HG03060 (cell line): ENCODE data around the gene SETD2.

Experiments
- ATAC-seq: cut with Tn5 transposase; IDR thresholded peaks from one replicate; pipeline ENCODE4 v1.9.1; 2021; ENCODE audit warnings: low read depth, moderate number of reproducible peaks; ENCODE audit not compliant: unreplicated experiment

The SETD2 gene

DNA sequence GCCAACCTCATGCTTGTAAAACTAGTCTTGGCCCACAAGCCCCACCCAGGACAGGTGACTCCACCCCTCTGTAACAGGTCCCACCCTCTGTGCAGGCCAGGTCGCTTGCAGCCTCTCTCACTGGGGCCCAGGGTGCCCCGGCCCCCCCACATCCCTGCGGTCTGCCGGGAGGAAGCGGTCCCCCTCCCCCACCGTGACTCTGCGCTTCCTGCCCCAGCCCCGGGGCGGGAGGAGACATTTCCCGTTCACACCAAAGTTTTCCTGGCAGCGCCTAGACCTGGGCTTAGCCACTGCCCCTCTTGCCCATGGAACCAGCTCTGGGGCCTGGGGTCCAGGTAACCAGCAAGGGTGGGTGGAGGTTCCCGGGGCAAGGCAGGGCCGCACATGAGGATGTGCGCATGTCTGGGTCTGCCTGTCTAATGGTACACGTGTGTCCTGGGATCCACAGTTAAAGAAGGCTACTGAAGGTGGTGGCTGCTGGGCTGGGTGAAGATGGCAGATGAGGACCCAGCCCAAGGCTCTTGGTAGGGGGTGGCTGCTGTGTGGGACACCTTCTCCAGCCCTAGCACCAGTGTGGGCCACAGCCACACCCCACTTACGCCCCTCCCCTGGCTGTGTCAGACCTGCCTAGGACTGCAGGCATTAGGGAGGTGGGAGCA is 176.0 kb downstream of the SETD2 start:
- no peak for ATAC-seq

GRCh38 chr3:46987319-46987742 is 176.6 kb downstream of the SETD2 start:
- ATAC-seq, result no peak

- ATAC-seq, result no peak
Measured at GRCh38 chr3:46986782-46987310, 177.1 kb downstream of the SETD2 start.

DNA sequence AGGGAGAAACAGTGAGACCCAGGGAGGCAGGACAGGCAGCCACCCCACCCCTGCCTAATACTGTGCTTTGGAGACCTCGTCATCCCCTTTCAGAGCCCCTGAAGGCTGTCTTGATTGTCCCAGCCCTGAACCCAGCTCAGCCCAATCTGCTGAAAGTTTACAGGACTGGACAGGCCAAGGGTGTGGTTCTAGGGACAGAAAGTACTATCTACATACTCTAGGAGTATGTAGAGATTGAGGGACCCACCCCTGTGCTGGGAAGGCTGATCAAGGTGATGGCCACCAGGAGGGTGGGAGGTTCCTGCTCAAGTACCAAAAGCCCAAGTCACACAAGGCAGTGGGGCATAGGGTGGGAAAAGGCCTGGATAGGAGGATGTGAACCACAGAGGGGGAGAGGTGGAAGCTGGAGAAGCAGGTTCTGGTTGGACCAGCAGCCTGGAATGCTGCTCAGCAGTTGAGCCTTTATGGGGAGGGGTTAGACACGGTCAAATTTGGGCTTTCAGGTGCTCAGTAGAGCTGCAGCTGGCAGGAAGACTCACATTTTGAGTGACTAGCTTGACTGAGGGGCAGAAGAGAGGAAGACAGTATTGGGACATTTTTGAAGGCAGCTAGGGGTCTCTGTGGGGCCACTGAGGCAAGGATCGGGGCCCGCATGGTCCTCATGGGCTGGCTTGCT is 177.7 kb downstream of the SETD2 start:
- no peak for ATAC-seq

DNA sequence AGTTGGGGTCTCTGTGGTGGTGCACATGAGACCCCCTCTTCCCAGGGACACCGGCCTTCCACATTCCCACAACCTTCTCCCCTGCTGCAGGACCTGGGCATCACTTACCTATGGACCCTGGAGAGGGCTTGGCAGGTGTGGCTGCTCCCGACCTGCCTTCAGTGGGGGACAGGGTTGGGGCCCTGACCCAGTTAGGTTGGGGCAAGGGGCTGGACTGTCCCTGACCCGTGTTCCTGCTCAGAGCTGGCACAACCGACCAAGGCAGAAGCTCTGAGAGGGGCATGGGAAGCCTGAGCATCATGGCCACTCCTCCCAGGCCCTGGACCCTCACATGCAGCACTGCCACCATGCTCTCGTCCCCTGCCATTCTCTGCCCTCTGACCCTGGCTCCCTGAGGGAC is 178.3 kb downstream of the SETD2 start:
- ATAC-seq, result no peak

DNA sequence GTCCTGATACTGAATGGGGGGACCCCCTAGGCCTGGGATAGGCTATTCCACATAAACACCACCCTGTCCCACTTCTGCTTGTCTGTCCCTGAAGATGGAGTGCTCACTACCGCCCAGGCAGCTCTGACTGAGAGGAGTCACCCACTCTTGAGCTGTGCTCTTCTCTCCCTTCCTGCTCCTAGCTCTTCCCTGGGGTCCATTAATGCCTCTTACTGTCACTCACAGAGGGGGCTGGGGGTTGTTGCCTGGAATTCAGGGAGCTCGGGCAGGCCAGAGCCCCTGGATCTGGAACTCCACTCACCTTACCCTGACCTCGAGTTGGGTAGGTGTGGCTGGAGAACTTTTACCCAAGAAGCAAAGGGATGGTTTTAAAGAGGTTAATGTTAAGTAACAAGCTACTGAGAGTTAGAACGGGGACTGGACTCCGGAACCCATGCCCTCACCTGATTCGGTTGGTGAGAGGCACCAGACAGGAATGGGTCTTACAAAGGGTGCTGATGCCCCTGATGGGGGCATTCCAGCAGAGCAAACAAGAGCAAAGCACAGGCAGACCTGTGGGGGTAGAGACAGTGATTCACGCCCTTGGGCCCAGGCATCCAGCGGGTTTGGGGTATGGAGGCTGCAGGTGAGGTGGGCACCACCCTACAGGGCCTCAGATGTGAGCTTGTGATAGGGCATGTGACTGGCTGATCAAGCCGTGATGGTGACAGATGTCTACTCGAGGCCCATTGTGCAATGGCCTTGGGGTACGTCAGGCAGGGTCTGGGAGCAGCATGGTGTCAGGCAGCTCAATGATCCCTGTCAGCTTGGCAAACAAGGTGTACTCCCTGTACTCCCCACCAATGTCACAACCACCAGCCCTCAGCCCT is 179.1 kb downstream of the SETD2 start:
- ATAC-seq, result no peak

GRCh38 chr3:46982546-46982945 is 181.4 kb downstream of the SETD2 start:
- no peak for ATAC-seq

GRCh38 chr3:46981932-46982471 is 181.9 kb downstream of the SETD2 start:
- no peak for ATAC-seq

DNA sequence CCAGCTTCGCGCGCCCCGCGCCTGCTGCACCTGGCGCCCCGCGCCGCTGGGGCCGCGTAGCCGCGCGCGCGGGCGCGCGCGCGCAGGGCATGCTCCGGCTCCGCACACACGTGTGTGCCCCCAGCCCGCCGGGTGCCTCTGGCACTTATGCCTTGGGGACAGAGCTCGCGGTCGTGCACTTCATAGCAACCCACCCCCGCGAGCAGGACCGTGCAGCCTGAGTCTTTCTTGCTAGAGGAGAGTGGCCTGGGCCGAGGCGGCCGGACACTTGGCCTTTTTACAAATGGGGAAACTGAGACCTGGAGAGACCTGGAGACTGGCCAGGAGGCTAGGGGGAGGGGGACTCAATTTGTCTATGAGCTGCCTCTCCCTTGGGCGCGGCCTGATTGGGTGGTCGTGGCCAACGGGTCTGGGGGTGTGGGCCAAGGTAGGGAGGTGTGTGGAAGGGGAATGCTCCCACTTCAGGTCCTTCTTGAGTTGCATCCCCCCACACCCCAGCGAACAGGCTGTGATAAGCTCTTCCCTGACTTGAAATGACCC is 183.9 kb downstream of the SETD2 start:
- ATAC-seq, result no peak

DNA sequence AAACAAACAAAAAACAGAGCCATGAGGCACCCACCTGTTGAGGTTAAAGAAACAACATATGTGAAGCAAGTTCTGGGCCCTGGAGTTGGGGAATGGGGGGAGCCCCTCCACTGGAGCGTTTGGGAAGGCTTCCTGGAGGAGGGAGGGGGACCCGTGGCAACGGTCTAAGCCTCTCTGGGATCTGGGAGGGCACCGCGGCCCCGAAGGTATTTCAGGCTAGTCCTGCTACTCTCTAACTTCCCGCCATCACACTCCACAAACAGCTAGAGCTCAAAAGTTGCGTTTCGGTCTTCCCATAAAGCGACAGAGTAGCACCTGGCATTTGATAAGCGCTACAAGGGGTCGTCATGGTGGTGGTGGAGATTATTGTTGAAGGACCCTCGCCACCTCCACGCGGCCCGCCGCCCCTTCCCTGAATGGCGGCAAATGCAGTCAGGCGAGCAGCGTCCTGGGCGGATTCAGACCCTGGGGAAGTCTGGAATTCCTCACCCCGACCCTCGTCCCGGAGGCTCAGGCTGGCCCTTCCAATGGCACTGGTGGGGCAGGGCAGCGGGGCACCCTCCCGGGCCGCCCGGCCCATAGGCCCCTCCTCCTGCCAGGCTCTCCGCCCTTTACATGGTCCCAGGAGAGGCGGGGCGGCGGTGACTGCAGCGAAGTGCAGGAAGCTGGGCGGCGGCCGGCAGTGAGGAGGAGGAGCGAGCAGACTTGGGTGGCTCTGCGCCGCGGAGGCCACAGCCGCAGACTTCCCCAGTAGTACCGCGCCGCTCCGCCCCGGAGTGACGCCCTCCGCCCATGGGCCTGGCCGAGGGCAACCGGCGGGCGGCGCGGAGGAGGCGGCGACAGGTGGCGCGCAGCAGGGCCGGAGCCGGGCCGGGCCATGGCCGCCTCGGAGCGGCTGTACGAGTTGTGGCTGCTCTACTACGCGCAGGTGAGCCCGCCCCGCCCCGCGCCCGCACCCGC is 184.6 kb downstream of the SETD2 start, which contains the start of gene NBEAL2:
NBEAL2 (plus strand) TSS at position 682 of the 960 bp plus-strand sequence; CDS start at position 878, 196 bp downstream.
- peak; percentile 39 for ATAC-seq

DNA sequence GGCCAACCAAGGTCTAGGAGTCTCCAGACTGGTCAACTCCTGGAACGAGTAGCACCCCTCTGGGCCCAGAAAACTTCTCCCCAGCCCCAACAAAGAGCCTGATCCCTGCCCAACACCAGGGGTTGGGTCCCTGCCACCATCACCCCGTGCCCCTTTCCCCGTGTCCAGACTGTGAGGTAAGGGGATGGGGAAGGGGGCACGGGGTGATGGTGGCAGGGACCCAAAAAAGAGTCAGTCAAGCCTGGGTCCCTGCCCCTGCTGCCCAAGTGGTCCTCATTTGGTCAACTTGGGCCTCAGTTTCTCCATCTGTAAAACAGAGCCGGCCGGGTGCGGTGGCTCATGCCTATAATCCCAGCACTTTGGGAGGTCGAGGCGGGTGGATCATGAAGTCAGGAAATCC is 185.5 kb downstream of the SETD2 start:
- no peak for ATAC-seq

DNA sequence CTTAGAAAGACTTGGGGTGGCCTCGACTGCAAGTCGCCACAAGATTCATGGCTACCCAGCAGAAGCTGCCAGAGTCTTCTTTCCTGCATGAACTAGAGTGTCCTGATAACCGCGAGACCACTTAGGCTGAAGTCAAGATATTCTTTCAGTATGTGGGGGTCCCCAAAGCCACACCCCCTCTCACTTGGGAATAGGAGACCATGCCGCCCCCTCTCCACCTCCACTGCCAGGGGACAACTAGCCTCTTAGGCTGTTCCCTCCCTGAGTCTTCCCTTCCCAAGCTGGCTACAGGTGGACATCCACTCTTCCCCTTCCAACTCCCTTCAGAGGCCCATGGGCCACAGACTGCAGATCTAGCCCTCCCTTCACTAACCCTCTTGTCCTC is 186.1 kb downstream of the SETD2 start:
- ATAC-seq, result no peak

- peak; percentile 53 for ATAC-seq
Measured at GRCh38 chr3:46976326-46977190, 187.4 kb downstream of the SETD2 start, which contains the start of gene CCDC12. Gene CCDC12 (minus strand): TSS chr3:46976745. CDS start chr3:46976732, 13 bp downstream.

DNA sequence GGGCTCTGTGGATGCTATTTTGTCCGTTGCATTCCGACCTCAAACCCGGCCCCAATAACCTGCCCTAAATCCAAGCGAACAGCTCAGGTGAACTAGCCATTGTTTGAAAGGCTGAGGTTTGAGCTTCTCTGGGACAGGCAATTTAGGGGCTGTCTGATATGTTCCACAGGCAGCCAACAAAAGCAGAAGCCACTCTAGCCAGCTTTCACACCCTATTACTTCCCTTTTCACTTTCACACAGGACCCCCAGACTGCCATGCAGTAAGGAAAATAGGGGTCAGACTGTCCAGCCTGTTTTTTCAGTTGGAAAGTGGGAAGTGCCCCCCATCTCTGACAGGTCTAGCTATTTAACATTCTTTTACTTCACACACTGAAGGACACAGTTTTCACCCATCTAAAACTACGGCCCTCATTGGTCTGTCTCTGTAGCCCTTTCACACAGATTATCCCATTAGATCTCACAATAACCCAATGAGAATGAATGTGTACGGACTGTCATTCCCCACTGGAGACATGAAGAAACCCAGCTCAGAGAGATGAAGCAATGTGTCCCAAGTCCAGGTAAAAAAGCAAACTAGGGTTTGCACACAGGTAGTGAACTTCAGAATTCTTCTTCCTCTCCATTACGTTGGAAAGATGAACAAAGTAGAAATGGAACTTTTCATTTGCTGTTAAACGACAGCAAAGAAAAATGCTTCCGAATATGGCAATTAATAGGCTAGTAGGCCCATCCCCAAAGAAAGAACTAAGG is 189.3 kb downstream of the SETD2 start:
- ATAC-seq, result no peak

DNA sequence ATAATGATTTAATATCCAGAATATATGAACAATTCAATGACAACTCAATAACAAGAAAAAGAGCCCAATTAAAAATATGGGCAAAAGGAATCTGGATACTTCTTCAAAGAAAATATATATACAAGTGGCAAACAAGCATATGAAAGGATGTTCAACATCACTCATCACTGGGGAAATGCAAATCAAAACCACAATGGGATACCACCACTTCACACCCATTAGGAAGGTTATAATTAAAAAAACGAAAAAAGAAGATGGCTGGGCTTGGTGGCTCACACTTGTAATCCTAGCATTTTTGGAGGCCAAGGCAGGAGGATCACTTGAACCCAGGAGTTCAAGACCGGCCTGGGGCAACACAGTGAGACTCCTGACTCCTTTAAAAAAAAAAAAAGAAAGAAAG is 191.5 kb downstream of the SETD2 start:
- ATAC-seq, result no peak

- ATAC-seq, result no peak
Measured at GRCh38 chr3:46971742-46972141, 192.2 kb downstream of the SETD2 start.

GRCh38 chr3:46971151-46971550 is 192.8 kb downstream of the SETD2 start:
- ATAC-seq, result no peak
